Breast epithelium (tissue), 3 donors: ENCODE measurements around the gene RANBP17.

Experiments
- CTCF ChIP-seq, 3 donors: fragments of 450-650 bp; IDR thresholded peaks; one replicate each; pipeline ENCODE4 v1.5.1; 2016 to 2017; ENCODE audit warnings: antibody characterized with exemption in 3 of 3, mild to moderate bottlenecking in 3 of 3, moderate library complexity in 3 of 3
- POLR2A ChIP-seq: fragments of 450-650 bp; IDR thresholded peaks from one replicate; pipeline ENCODE4 v1.6.1; 2016; ENCODE audit warnings: antibody characterized with exemption, mild to moderate bottlenecking, moderate library complexity

- TF ChIP-seq CTCF (IDR thresholded peaks at IDR 0.05) (no peak), POLR2A (no peak)
These were observed 7.3 kb upstream of the RANBP17 start for GRCh38 chr5:170854566-170854965.
